HG03139 (cell line): Measurements from ENCODE around the gene MTLN.
"Not testable (repeated sequence)": the region's sequence is repeated elsewhere in the genome, so short reads cannot be mapped to it uniquely, and the experiment has no call there.

Experiments
- ATAC-seq: cut with Tn5 transposase; IDR thresholded peaks from one replicate; pipeline ENCODE4 v1.9.1; 2021; ENCODE audit not compliant: unreplicated experiment

The MTLN gene, protein sequence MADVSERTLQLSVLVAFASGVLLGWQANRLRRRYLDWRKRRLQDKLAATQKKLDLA

DNA sequence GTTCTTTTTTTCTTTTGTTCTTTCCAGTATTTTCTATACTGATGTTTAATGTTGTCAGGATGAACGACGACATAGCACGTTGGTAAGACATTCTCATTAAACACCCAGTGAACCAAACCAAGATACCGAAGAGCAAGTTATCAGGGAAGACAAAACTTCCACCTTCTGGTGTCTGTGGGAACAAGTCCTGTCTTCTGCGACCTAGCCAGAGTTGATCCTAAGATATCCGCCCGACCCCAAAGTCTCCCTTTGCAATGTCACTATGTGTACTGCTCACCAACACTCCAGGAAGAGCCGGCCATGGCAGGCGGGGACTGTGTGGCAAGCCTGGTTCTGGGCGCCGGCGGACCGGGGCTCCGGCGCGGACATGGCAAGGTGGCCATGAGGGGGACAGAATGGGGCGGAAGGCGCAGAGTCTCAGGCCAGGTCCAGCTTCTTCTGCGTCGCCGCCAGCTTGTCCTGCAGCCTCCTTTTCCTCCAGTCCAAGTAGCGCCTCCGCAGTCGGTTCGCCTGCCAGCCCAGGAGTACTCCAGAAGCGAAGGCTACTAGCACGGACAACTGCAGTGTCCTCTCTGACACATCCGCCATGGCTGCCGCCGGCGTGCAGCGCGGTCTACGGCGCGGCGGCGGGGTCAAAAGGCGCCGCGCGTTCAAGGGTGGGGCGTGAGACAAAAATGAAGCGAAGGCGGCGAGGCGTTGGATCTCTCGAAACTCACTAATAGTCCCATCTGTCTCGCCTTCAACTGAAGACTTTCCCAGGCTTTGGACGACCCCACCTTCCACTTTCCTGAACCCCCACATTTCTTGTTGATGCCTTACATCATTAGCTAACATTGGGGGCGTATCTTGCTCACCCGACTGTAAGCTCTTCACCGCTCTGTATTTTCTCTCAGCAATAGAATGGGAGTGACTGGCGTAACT lies at the start of gene MTLN:
TSS of gene MTLN (minus strand) at position 610 of the 921 bp plus-strand sequence. CDS start at position 588, 22 bp downstream.
- ATAC-seq = peak; percentile 78

GRCh38 chr2:110261910-110262309 lies 49.6 kb upstream of the MTLN start:
- not testable (repeated sequence) for ATAC-seq

GRCh38 chr2:110248081-110248795 lies 35.9 kb upstream of the MTLN start:
- not testable (repeated sequence) for ATAC-seq

- not testable (repeated sequence) for ATAC-seq
Observed at GRCh38 chr2:110245488-110246435, 33.4 kb upstream of the MTLN start.

DNA sequence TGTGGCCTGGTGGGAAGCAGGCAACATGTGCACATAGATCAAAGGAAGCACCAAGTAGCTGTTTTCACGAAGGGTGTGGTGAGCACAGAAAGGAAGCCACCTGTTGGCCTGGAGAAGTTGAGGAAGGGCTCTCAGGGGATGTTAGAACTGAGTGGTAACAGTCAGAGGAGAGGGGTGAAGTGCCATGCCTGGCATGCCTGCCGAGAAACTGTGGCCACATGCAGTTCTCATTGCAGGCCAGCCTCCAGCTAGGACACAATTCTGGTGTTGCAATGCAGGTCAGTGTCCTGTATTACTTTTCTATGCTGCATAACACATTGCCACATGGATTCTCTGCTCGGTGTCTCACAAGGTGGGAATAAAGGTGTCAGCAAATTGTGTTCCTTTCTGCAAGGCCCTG lies 30.9 kb upstream of the MTLN start:
- not testable (repeated sequence) for ATAC-seq

GRCh38 chr2:110234514-110234913 lies 22.2 kb upstream of the MTLN start:
- not testable (repeated sequence) for ATAC-seq

DNA sequence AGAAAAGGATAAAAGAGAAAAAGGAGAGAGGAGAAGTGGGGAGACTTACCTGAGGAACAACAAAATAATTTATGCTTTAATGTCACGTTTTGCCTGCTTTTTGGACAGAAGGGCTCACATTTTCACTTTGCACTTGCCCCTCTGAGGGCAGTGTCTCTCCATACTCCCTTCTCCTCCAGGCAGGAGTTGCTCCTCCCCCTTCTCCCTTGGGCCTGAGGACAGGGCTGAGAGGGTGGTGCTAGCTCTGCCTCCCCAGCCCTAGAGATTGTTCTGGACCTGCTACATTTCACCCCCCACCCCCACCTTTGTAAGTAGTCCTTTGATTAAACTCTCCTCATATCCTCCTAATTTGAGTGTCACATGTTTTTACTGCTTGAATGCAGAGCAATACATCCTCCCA lies 17.5 kb upstream of the MTLN start:
- ATAC-seq = not testable (repeated sequence)

DNA sequence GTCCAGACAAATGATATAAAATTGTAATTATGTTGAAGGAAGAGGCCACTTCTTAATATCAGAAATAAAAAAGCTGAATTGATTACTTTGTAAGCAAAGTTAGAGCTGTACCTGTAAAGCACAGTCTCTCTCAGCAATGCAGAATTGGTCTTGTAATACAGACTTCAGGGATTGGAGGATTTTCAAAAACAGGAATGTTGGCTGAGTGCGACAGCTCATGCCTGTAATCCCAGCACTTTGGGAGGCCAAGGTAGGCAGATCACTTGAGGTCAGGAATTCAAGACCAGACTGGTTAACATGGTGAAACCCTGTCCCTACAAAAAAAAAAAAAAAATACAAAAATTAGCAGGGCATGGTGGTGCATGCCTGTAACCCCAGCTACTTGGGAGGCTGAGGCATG lies 10.3 kb upstream of the MTLN start:
- not testable (repeated sequence) for ATAC-seq

GRCh38 chr2:110221938-110222337 lies 9.6 kb upstream of the MTLN start:
- no peak for ATAC-seq

DNA sequence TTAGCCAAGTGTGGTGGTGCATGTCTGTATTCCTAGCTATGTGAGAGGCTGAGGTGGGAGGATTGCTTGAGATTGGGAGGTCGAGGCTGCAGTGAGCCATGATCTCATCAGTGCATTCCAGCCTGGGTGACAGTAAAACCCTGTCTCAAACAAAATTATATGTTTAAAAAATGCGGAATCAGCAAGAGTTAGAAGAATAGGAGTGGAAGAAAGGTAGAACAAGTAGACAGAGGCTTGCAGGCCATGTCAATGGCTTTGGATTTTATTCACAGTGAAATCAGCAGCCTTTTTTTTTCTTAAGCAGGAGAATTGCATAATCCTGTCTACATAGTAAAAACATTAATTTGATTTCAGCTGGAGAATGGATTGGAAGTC lies 7.8 kb upstream of the MTLN start:
- no peak for ATAC-seq

DNA sequence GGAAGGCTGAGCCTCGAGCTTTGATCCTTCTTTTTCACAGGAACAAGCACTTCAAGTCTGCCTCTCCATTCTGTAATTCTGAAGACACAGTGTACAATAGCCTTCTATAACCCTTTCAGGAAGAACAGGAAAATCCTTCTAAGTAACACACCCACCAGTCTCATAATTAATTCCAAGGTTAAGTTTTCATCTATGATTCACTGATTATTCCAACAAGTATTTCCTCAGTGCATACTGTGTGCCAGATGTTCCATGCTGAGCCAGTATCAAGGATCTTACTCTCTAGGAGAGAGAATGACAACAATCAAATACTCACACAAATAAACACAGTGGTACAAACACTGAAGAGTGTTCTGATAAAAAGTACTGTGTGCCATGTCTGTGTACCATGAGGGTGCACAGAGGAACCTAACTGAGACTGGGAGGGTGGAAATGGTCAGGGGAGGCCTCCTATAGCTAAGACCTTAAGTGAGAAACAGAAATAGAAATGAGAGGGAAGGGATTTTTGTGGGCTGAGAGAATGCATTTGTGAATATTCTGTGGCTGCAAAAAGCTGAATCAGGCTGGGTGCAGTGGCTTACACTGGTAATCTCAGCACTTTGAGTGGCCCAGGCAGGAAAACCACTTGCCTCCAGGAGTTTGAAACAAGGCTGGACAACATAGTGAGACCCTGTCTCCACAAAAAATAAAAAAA lies 7.3 kb upstream of the MTLN start:
- ATAC-seq = no peak

- ATAC-seq = not testable (repeated sequence)
Observed at GRCh38 chr2:110218889-110219288, 6.5 kb upstream of the MTLN start.

GRCh38 chr2:110216803-110217202 lies 4.5 kb upstream of the MTLN start:
- ATAC-seq = no peak

DNA sequence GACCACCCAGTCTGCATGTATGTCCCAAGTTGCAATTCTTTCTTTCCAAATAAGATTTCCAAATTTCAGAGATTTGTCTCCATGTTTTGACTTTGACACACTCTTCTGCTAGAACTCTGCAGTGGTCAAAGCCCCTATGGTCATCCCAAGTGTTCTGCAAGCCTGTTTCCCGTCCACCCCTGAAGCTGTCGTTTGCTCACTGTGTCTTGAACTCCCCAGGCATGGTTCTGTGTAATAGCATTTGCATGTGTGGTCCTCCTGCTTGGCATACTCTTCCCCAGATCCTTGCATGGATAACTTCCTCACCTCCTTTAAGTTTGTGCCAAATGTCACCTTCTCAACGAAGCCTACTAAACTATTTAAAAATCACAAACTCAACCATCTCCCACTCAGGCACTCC lies 3.9 kb upstream of the MTLN start:
- ATAC-seq = no peak

GRCh38 chr2:110215566-110216158 lies 3.3 kb upstream of the MTLN start:
- ATAC-seq = no peak

- no peak for ATAC-seq
Observed at GRCh38 chr2:110215091-110215490, 2.7 kb upstream of the MTLN start.

GRCh38 chr2:110213522-110213921 lies 1.2 kb upstream of the MTLN start:
- ATAC-seq = not testable (repeated sequence)

DNA sequence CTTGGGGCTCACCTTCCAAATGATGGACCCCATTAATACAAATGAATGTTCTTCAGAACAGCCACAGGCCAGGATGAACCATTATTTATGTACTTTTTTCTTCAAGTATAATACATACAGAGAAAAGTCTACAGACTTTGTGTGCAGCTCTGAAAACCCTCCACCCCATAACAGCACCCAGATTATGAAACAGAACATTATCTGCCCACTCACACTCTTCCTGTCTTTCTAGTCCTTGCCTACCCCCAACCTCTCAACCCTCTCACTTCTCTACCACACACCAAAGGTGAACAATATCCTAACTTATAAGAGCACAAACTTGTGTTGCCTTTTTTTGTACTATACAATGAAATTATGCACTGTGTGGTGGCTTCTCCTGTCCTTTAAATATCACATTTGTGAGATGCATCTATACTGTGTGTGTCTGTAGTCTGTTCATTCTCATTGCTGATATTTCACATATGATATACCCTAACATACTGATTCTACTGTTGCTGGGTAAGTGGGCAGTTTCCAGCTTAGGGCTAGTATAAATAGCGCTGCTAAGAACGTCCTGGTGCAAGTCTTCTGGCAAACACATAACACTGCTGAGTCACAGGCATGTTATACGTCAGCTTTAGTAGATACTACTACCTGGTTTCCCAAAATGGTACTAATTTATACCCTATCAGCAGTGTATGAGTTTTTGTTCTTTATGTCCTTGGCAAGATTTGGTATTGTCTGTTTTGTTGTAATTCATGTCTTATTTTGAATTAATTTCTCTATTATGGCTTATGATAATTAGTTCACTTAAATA lies 6.5 kb downstream of the MTLN start:
- ATAC-seq = no peak
